ENCODE data around the gene DAZAP1. TPM values are rescaled to one million over a fixed set of nuclear protein-coding genes. Genes with fewer than 3 reads are reported as not detected.

The DAZAP1 gene
- polyA plus RNA-seq, 1 of the 3 experiments (the other 2 are of a cell fraction), result 54.3 TPM

GRCh38 chr19:1445185-1445931 is 38.0 kb downstream of the DAZAP1 start:
- H3K4me1 ChIP-seq (ENCODE audit: control insufficient read depth in 1 of 2, insufficient read depth in 2 of 2, low read depth in 1 of 2, low read length in 1 of 2), result peaks cover 3 to 32% of the 10 kb centered on the region in 2 experiments; a peak in 3 of 4 replicates
- CTCF ChIA-PET, result interaction anchor here (0.8 to 2.8 kb wide), 24 partner anchors 8 to 201 kb away, joined by 3 to 21 read pairs (median 4); partner anchors contain the start of gene REEP6
- peak overlapping the region; percentile 64 to 68 for H3K4me3 ChIP-seq (ENCODE audit: low read depth in 2 of 2, low read length in 1 of 2)
- peaks cover 18% of the 10 kb centered on the region for H3K79me2 ChIP-seq (ENCODE audit: insufficient read depth)
- H3K9me3 ChIP-seq, result no peaks in the 10 kb centered on the region
- 2% methylated on average over 14 of the region's 70 CpGs for WGBS (ENCODE audit: low lambda C conversion rate)
- H3K9ac ChIP-seq, result no peak overlapping the region
- H2AFZ ChIP-seq (ENCODE audit: low read depth), result no peak overlapping the region
- H3K4me2 ChIP-seq, result peak overlapping the region; percentile 90
- H3K27me3 ChIP-seq (ENCODE audit: insufficient read depth), result no peaks in the 10 kb centered on the region
- DNase-seq, result peak; percentile 94
- H4K20me1 ChIP-seq (ENCODE audit: insufficient read depth), result peaks cover 55% of the 10 kb centered on the region
- H3K36me3 ChIP-seq (replicated peaks in 1 of 2; ENCODE audit: control insufficient read depth in 1 of 2, insufficient read depth in 2 of 2, low read length in 1 of 2), result peaks cover 23 to 26% of the 10 kb centered on the region in 2 experiments
- POLR2A ChIA-PET, result interaction anchor here (0.6 to 1.7 kb wide), 4 partner anchors 8 to 592 kb away, joined by 3 to 10 read pairs (median 4); partner anchors contain the start of gene CIRBP
- H3F3A ChIP-seq (replicated peaks; ENCODE audit: insufficient read depth), result peaks cover 56% of the 10 kb centered on the region
- H3K9me2 ChIP-seq, result no peaks in the 10 kb centered on the region
- H3K27ac ChIP-seq (ENCODE audit: low read depth in 2 of 2, low read length in 1 of 2), result peak overlapping the region in 1 of 2 experiments; percentile 60; a peak in 1 of 4 replicates
- TF ChIP-seq, protein P1, sequence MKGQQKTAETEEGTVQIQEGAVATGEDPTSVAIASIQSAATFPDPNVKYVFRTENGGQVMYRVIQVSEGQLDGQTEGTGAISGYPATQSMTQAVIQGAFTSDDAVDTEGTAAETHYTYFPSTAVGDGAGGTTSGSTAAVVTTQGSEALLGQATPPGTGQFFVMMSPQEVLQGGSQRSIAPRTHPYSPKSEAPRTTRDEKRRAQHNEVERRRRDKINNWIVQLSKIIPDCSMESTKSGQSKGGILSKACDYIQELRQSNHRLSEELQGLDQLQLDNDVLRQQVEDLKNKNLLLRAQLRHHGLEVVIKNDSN (IDR thresholded peaks at IDR 0.05; ENCODE audit: borderline replicate concordance, low read depth), result no peak
- TF ChIP-seq, protein P2, sequence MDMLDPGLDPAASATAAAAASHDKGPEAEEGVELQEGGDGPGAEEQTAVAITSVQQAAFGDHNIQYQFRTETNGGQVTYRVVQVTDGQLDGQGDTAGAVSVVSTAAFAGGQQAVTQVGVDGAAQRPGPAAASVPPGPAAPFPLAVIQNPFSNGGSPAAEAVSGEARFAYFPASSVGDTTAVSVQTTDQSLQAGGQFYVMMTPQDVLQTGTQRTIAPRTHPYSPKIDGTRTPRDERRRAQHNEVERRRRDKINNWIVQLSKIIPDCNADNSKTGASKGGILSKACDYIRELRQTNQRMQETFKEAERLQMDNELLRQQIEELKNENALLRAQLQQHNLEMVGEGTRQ (IDR thresholded peaks at IDR 0.05; ENCODE audit: borderline replicate concordance, low read depth, low read length), result no peak
- no peak for TF ChIP-seq SIN3A (IDR thresholded peaks at IDR 0.05; ENCODE audit: borderline replicate concordance, low read depth, low read length)
- TF ChIP-seq, protein P3, sequence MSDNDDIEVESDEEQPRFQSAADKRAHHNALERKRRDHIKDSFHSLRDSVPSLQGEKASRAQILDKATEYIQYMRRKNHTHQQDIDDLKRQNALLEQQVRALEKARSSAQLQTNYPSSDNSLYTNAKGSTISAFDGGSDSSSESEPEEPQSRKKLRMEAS (IDR thresholded peaks at IDR 0.05; ENCODE audit: low read depth), result no peak
- peak; percentile 21 for TF ChIP-seq CHD2 (IDR thresholded peaks at IDR 0.05; ENCODE audit: low read length, partially characterized antibody)
- TF ChIP-seq RFX5 (IDR thresholded peaks at IDR 0.05; ENCODE audit: low read length), result no peak
- no peak for TF ChIP-seq PBX3 (IDR thresholded peaks at IDR 0.05)
- TF ChIP-seq YY1 (IDR thresholded peaks at IDR 0.05; ENCODE audit: low read depth), result no peak
- TF ChIP-seq RAD21 (IDR thresholded peaks at IDR 0.05; ENCODE audit: low read length), result peak; percentile 56
- peak; percentile 62 for TF ChIP-seq NRF1 (IDR thresholded peaks at IDR 0.05; ENCODE audit: low read depth, low read length)
- TF ChIP-seq TCF12 (IDR thresholded peaks at IDR 0.05), result no peak
- TF ChIP-seq, protein P4, sequence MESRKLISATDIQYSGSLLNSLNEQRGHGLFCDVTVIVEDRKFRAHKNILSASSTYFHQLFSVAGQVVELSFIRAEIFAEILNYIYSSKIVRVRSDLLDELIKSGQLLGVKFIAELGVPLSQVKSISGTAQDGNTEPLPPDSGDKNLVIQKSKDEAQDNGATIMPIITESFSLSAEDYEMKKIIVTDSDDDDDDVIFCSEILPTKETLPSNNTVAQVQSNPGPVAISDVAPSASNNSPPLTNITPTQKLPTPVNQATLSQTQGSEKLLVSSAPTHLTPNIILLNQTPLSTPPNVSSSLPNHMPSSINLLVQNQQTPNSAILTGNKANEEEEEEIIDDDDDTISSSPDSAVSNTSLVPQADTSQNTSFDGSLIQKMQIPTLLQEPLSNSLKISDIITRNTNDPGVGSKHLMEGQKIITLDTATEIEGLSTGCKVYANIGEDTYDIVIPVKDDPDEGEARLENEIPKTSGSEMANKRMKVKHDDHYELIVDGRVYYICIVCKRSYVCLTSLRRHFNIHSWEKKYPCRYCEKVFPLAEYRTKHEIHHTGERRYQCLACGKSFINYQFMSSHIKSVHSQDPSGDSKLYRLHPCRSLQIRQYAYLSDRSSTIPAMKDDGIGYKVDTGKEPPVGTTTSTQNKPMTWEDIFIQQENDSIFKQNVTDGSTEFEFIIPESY (IDR thresholded peaks at IDR 0.05; ENCODE audit: borderline replicate concordance, low read depth), result no peak
- TF ChIP-seq GABPA (IDR thresholded peaks at IDR 0.05; ENCODE audit: low read depth), result no peak
- no peak for TF ChIP-seq EZH2phosphoT487 (IDR thresholded peaks at IDR 0.05; ENCODE audit: borderline replicate concordance, low read depth)
- no peak for TF ChIP-seq MEF2A (IDR thresholded peaks at IDR 0.05; ENCODE audit: borderline replicate concordance, low read depth)
- TF ChIP-seq IRF3 (IDR thresholded peaks at IDR 0.05; ENCODE audit: low read depth, low read length), result no peak
- TF ChIP-seq EP300 (IDR thresholded peaks at IDR 0.05; ENCODE audit: borderline replicate concordance in 1 of 2, low read depth in 1 of 2, low read length in 1 of 2), result 0 out of 4 replicates have a peak, but pooled peaks of 1 of the 2 experiments have one; percentile 7
- no peak for TF ChIP-seq TAF1 (IDR thresholded peaks at IDR 0.05; ENCODE audit: borderline replicate concordance, low read depth, low read length)
- no peak for TF ChIP-seq JUND (IDR thresholded peaks at IDR 0.05)
- no peak for TF ChIP-seq FOSL2 (IDR thresholded peaks at IDR 0.05; ENCODE audit: borderline replicate concordance, low read depth)
- peak; percentile 35; the same call in 1 of the 2 replicates for TF ChIP-seq SMC3 (IDR thresholded peaks at IDR 0.05; ENCODE audit: low read depth, low read length)
- TF ChIP-seq GATA2 (CRISPR knock-in tag; IDR thresholded peaks at IDR 0.05), result no peak
- TF ChIP-seq MXI1 (IDR thresholded peaks at IDR 0.05; ENCODE audit: low read depth, low read length), result peak; percentile 60; the same call in 1 of the 2 replicates
- TF ChIP-seq TEAD4 (IDR thresholded peaks at IDR 0.05; ENCODE audit: borderline replicate concordance, insufficient read depth), result no peak
- no peak for TF ChIP-seq NFIC (IDR thresholded peaks at IDR 0.05; ENCODE audit: borderline replicate concordance)
- no peak for TF ChIP-seq RXRA (IDR thresholded peaks at IDR 0.05; ENCODE audit: borderline replicate concordance, low read depth)
- TF ChIP-seq FOXJ3 (CRISPR knock-in tag; IDR thresholded peaks at IDR 0.05), result no peak
- no peak for TF ChIP-seq POLR2AphosphoS5 (IDR thresholded peaks at IDR 0.05; ENCODE audit: low read depth, low read length)

All from SK-N-SH (cell line).